SK-N-SH (cell line): ENCODE data around the gene CLDN5. TPM values are rescaled to one million over a fixed set of nuclear protein-coding genes. Genes with fewer than 3 reads are reported as not detected.

ENCODE experiments used
- CTCF ChIA-PET: fragments of 300-600, 350-600 bp; formaldehyde crosslinking; extraction: SDS; loops from one replicate; lab custom pipeline; 2021; lab: Yijun Ruan, JAX
- POLR2A ChIA-PET: fragments of 350-600 bp; sonication (Branson Sonifier 250); formaldehyde crosslinking; extraction: SDS; loops from one replicate; lab custom pipeline; 2020; ENCODE audit warnings: antibody characterized with exemption, inconsistent platforms; lab: Yijun Ruan, JAX
- DNase-seq: peaks from one replicate; pipeline ENCODE4 v3.0.0; 2012
- H2AFZ ChIP-seq: fragments of 200-600 bp; sonication (generic); 2 replicates; pipeline ENCODE4 v1.8.1; 2016; ENCODE audit warnings: antibody characterized with exemption, mild to moderate bottlenecking, low read depth
- H3F3A ChIP-seq: fragments of 200-600 bp; sonication (generic); replicated peaks from 2 replicates; pipeline ENCODE3; 2016; ENCODE audit warnings: antibody characterized with exemption, mild to moderate bottlenecking; ENCODE audit not compliant: insufficient read depth
- H3K27ac ChIP-seq, 2 experiments: fragments of 200-500 bp in 1 of 2; fragments of 200-600 bp in 1 of 2; sonication (Bioruptor generic) in 1 of 2; sonication (generic), shearing (Covaris generic) in 1 of 2; 2 replicates each; pipeline versions ENCODE4 v1.5.1 to v1.6.1; 2014 to 2016; ENCODE audit warnings: low read depth in 2 of 2, inconsistent platforms in 1 of 2, low read length in 1 of 2, mild to moderate bottlenecking in 1 of 2, mixed read lengths in 1 of 2
- H3K27me3 ChIP-seq: fragments of 200-600 bp; sonication (generic), shearing (Covaris generic); 2 replicates; pipeline ENCODE4 v1.6.1; 2016; ENCODE audit warnings: mixed run types; ENCODE audit not compliant: insufficient read depth
- H3K36me3 ChIP-seq, 2 experiments: fragments of 200-500 bp in 1 of 2; fragments of 200-600 bp in 1 of 2; sonication (Bioruptor generic) in 1 of 2; sonication (generic) in 1 of 2; replicated peaks in 1 of 2; 2 replicates each; pipeline versions ENCODE3 to v1.5.1; 2014 to 2016; ENCODE audit warnings: low read length in 1 of 2, mild to moderate bottlenecking in 1 of 2; ENCODE audit not compliant: insufficient read depth in 2 of 2, control insufficient read depth in 1 of 2
- H3K4me1 ChIP-seq, 2 experiments: fragments of 200-500 bp in 1 of 2; fragments of 200-600 bp in 1 of 2; sonication (Bioruptor generic) in 1 of 2; sonication (generic), shearing (Covaris generic) in 1 of 2; 2 replicates each; pipeline versions ENCODE4 v1.5.1 to v1.6.1; 2014 to 2016; ENCODE audit warnings: low read depth in 1 of 2, low read length in 1 of 2, mixed run types in 1 of 2; ENCODE audit not compliant: insufficient read depth in 2 of 2, control insufficient read depth in 1 of 2
- H3K4me2 ChIP-seq: fragments of 200-600 bp; sonication (generic), shearing (Covaris generic); 2 replicates; pipeline ENCODE4 v1.6.1; 2017; ENCODE audit warnings: mixed run types
- H3K4me3 ChIP-seq, 2 experiments: fragments of 200-500 bp in 1 of 2; fragments of 200-600 bp in 1 of 2; sonication (Bioruptor generic) in 1 of 2; sonication (generic), shearing (Covaris generic) in 1 of 2; 2 replicates each; pipeline versions ENCODE4 v1.5.1 to v1.8.1; 2014 to 2016; ENCODE audit warnings: low read depth in 2 of 2, inconsistent platforms in 1 of 2, low read length in 1 of 2, mild to moderate bottlenecking in 1 of 2, mixed read lengths in 1 of 2, moderate library complexity in 1 of 2
- H3K79me2 ChIP-seq: fragments of 200-600 bp; sonication (generic); 2 replicates; pipeline ENCODE4 v1.8.1; 2017; ENCODE audit warnings: mild to moderate bottlenecking; ENCODE audit not compliant: insufficient read depth
- H3K9ac ChIP-seq: fragments of 200-600 bp; sonication (generic); 2 replicates; pipeline ENCODE4 v1.6.1; 2017; ENCODE audit warnings: mixed run types
- H3K9me2 ChIP-seq: fragments of 200-600 bp; sonication (generic); 2 replicates; pipeline ENCODE4 v1.6.1; 2017; ENCODE audit warnings: mixed run types
- H3K9me3 ChIP-seq: fragments of 200-600 bp; sonication (generic); 2 replicates; pipeline ENCODE4 v1.6.1; 2017; ENCODE audit warnings: mixed run types, mild to moderate bottlenecking, moderate library complexity
- H4K20me1 ChIP-seq: fragments of 200-600 bp; sonication (generic); 2 replicates; pipeline ENCODE4 v1.6.1; 2017; ENCODE audit warnings: mild to moderate bottlenecking, mixed run types; ENCODE audit not compliant: insufficient read depth
- EP300 ChIP-seq, 2 experiments: IDR thresholded peaks; 2 replicates each; pipeline versions ENCODE4 v1.4.0 to v1.6.1; 2012; ENCODE audit warnings: borderline replicate concordance in 1 of 2, low read depth in 1 of 2, low read length in 1 of 2
- FOSL2 ChIP-seq: IDR thresholded peaks from 2 replicates; pipeline ENCODE4 v1.4.0; 2012; ENCODE audit warnings: low read depth, mild to moderate bottlenecking, moderate library complexity, borderline replicate concordance
- JUND ChIP-seq: IDR thresholded peaks from 2 replicates; pipeline ENCODE4 v1.4.0; 2012
- RCOR1 ChIP-seq: fragments of 150-350 bp; IDR thresholded peaks from 2 replicates; pipeline ENCODE4 v1.6.1; 2017; ENCODE audit warnings: antibody characterized with exemption, low read length
- RFX5 ChIP-seq: IDR thresholded peaks from 2 replicates; pipeline ENCODE4 v1.6.1; 2012; ENCODE audit warnings: mild to moderate bottlenecking, improper control_type of control experiment, low read length
- SIN3A ChIP-seq: IDR thresholded peaks from 2 replicates; pipeline ENCODE4 v1.6.1; 2012; ENCODE audit warnings: low read depth, mild to moderate bottlenecking, low read length, moderate library complexity, borderline replicate concordance
- TAF1 ChIP-seq: IDR thresholded peaks from 2 replicates; pipeline ENCODE4 v1.6.1; 2012; ENCODE audit warnings: low read depth, mild to moderate bottlenecking, low read length, moderate library complexity, borderline replicate concordance
- WGBS: methylation state at CpG from one replicate; pipeline ENCODE4 v1.1.6; 2017; ENCODE audit warnings: low lambda C conversion rate; 5-methylcytosine and 5-hydroxymethylcytosine counted together
- polyA plus RNA-seq, 3 experiments: library from polyadenylated mRNA; depleted of rRNA; stranded (reverse); fragments of >200 nt; gene quantifications; 2 replicates each; pipeline ENCODE4 v1.2.3, GENCODE V29; 2012
- TF ChIP-seq, protein P1 (sequence below): IDR thresholded peaks from 2 replicates; pipeline ENCODE4 v1.4.0; 2012; ENCODE audit warnings: low read depth, borderline replicate concordance

The CLDN5 gene
- polyA plus RNA-seq, 1 of the 3 experiments (the other 2 are of a cell fraction), result not detected

DNA sequence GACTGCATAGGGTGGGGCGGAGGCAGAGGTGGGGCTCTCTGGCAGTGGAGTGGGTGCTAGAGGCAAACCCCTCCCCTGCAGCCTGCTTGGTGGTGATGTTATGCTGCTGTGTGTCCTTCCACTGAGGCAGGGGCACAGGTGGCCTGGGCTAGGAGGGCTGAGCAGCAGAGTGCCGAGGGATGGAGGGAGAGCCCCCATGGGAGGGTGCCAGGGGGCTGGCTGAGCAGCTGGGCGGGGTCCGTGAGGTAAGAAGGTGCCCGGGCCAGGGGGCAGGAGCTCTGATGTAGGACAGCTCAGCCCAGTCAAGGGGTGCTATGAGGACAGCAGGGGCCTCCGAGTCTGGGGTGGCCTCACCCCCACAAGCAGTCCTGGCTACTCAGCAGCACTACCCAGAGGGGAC lies 4.2 kb downstream of the CLDN5 start:
- TF ChIP-seq TAF1 (no peak), FOSL2 (no peak), RFX5 (no peak), JUND (no peak)
- Histone ChIP-seq H4K20me1 (no peaks in the 10 kb centered on the region), H3K9me2 (no peaks in the 10 kb centered on the region), H3K36me3 (peaks cover 0 to 2% of the 10 kb centered on the region in 2 experiments), H3F3A (no peaks in the 10 kb centered on the region), H2AFZ (no peak overlapping the region), H3K27me3 (no peaks in the 10 kb centered on the region), H3K9me3 (no peaks in the 10 kb centered on the region), H3K9ac (no peak overlapping the region), H3K4me3 (no peak overlapping the region), H3K4me2 (no peak overlapping the region), H3K27ac (no peak overlapping the region), H3K4me1 (peaks cover 0 to 6% of the 10 kb centered on the region in 2 experiments; a peak in 1 of 4 replicates), H3K79me2 (no peaks in the 10 kb centered on the region)
- WGBS, result 100% methylated on average over 1 of the region's 6 CpGs
- DNase-seq, result no peak
- ChIA-PET POLR2A (no interaction called here), CTCF (no interaction called here)

DNA sequence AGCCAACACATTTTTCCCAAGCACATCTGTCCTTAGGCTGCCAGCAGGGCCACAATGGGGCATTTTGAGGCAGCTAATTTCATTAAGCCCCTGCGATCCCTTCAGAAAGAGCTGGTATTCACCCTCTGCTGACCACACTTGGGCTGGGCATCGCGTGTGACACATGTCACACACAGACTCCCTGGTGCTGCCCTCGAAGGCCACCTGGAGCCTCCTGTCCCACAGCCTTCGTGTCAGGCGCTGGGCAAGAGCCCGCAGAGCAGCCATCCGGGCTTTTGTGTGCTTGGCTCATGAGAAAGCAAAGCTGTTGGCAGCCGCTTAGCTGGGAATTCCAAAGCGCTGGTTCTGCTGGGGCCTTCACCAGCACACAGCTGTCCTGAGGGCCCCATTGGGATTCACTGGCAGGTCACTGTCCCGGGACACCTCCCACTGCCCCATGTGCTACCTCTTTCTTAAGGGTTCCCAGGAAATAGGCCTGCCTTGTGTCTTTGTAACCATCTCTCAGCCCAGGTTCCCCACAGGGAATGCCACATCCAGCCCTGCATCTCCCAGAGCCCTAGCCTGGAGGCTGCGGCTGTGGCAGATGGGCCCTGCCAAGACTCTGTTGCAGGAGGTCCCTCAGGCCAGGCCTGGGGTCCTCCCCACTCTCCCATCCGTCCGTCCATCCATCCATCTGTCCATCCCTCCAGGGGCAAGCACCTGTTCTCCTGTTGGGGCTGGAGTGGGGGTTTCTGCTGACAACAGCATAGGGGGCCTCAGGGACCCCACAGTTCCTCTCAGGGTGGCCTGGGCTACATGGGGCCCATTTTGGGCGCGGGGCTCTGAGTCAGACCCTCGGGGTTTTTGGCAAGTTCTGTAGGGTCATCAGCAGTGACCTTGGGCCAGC lies 4.9 kb downstream of the CLDN5 start:
- DNase-seq, result no peak
- H3K36me3 ChIP-seq, result peaks cover 0 to 2% of the 10 kb centered on the region in 2 experiments
- H4K20me1 ChIP-seq, result no peaks in the 10 kb centered on the region
- TF ChIP-seq SIN3A (no peak), EP300 (IDR thresholded peaks at IDR 0.05; ENCODE audit: borderline replicate concordance in 1 of 2, low read depth in 1 of 2, low read length in 1 of 2) (no peak), RCOR1 (no peak)
- TF ChIP-seq, protein P1, sequence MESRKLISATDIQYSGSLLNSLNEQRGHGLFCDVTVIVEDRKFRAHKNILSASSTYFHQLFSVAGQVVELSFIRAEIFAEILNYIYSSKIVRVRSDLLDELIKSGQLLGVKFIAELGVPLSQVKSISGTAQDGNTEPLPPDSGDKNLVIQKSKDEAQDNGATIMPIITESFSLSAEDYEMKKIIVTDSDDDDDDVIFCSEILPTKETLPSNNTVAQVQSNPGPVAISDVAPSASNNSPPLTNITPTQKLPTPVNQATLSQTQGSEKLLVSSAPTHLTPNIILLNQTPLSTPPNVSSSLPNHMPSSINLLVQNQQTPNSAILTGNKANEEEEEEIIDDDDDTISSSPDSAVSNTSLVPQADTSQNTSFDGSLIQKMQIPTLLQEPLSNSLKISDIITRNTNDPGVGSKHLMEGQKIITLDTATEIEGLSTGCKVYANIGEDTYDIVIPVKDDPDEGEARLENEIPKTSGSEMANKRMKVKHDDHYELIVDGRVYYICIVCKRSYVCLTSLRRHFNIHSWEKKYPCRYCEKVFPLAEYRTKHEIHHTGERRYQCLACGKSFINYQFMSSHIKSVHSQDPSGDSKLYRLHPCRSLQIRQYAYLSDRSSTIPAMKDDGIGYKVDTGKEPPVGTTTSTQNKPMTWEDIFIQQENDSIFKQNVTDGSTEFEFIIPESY, result no peak
- H3K27me3 ChIP-seq, result no peaks in the 10 kb centered on the region
- H2AFZ ChIP-seq, result no peak overlapping the region
- H3F3A ChIP-seq, result no peaks in the 10 kb centered on the region
- H3K4me2 ChIP-seq, result no peak overlapping the region
- H3K9me2 ChIP-seq, result no peaks in the 10 kb centered on the region
- no peaks in the 10 kb centered on the region for H3K79me2 ChIP-seq
- no peak overlapping the region for H3K9ac ChIP-seq
- no peak overlapping the region for H3K27ac ChIP-seq
- peaks cover 0 to 6% of the 10 kb centered on the region in 2 experiments; a peak in 1 of 4 replicates for H3K4me1 ChIP-seq
- no peak overlapping the region for H3K4me3 ChIP-seq
- no peaks in the 10 kb centered on the region for H3K9me3 ChIP-seq
- 92% methylated on average over 5 of the region's 17 CpGs for WGBS
- ChIA-PET CTCF (interaction anchor here (1.0 to 5.0 kb wide), 2 partner anchors 10 to 110 kb away, joined by 3 to 16 read pairs; no protein-coding TSS in a partner anchor), POLR2A (no interaction called here)
